ENCODE measurements around the gene ELFN2. TPM values are rescaled to one million over a fixed set of nuclear protein-coding genes. Genes with fewer than 3 reads are reported as not detected.

The ELFN2 gene
- total and polyA plus RNA-seq, 2 donors (not counting 3 experiments of a cell fraction or from before 2014, with no cell fraction given): 0.41 to 1.3 TPM

- CTCF ChIA-PET: interaction anchor here (1.1 to 1.8 kb wide), 6 partner anchors 17 to 120 kb away, joined by 3 to 8 read pairs (median 6); no protein-coding TSS in a partner anchor
- H3K27ac ChIP-seq (ENCODE audit: insufficient read depth, low read depth, low read length): no peak overlapping the region
- no peaks in the 10 kb centered on the region for H3K36me3 ChIP-seq (ENCODE audit: control insufficient read depth in 2 of 2, extremely low read depth in 1 of 2, insufficient read depth in 2 of 2, low read length in 2 of 2)
- no peak overlapping the region for H3K4me3 ChIP-seq (replicated peaks in 1 of 3; ENCODE audit: insufficient read depth in 1 of 3, low read depth in 1 of 3, low read length in 3 of 3)
- no TSS peak for BruUV-seq (replicated peaks)
- H3K79me2 ChIP-seq (ENCODE audit: control insufficient read depth, insufficient read depth, low read length): no peaks in the 10 kb centered on the region
- H4K20me1 ChIP-seq (replicated peaks; ENCODE audit: control insufficient read depth, extremely low read depth, insufficient read depth, low read length): no peaks in the 10 kb centered on the region
- no peak overlapping the region for H3K4me2 ChIP-seq (ENCODE audit: insufficient read depth, low read length)
- H3K4me1 ChIP-seq (ENCODE audit: control insufficient read depth, extremely low read depth, insufficient read depth, low read length): peaks cover 19% of the 10 kb centered on the region
- dilution Hi-C loops (cut with MboI; ENCODE audit: extremely low pct_ligation_motif_present, low sequenced_read_pairs): no loop called here
- TF ChIP-seq EZH2 (IDR thresholded peaks at IDR 0.05; ENCODE audit: borderline replicate concordance, low read depth, low read length, severe bottlenecking) (peak; percentile 94), POLR2AphosphoS5 (IDR thresholded peaks at IDR 0.05; ENCODE audit: insufficient read depth, low read depth, low read length) (no peak)
- FAIRE-seq: no peak
- intact Hi-C loops (cut with micrococcal nuclease): no loop called here
- no peaks in the 10 kb centered on the region for H3K9me1 ChIP-seq (replicated peaks; ENCODE audit: control insufficient read depth, extremely low read depth, insufficient read depth, low read length)
- POLR2A ChIA-PET: no interaction called here
- H3K27me3 ChIP-seq (ENCODE audit: control insufficient read depth in 2 of 2, insufficient read depth in 2 of 2, low read length in 2 of 2): peaks cover 22 to 28% of the 10 kb centered on the region in 2 experiments
- H2AFZ ChIP-seq (ENCODE audit: low read depth, low read length): no peak overlapping the region
- DNase-seq (ENCODE audit: low read depth, low spot score): no peak
- no peaks in the 10 kb centered on the region for H3K9me3 ChIP-seq (replicated peaks; ENCODE audit: control insufficient read depth, insufficient read depth, low read length)
- no peak overlapping the region for H3K9ac ChIP-seq (replicated peaks; ENCODE audit: extremely low read depth, insufficient read depth, low read length)
These were observed 92.1 kb downstream of the ELFN2 start for GRCh38 chr22:37334859-37335805.

GRCh38 chr22:37334461-37334858 is 92.8 kb downstream of the ELFN2 start:
- Histone ChIP-seq H3K4me2 (ENCODE audit: insufficient read depth, low read length) (no peak overlapping the region), H3K4me1 (ENCODE audit: control insufficient read depth, extremely low read depth, insufficient read depth, low read length) (peaks cover 19% of the 10 kb centered on the region), H3K9ac (replicated peaks; ENCODE audit: extremely low read depth, insufficient read depth, low read length) (no peak overlapping the region), H3K4me3 (replicated peaks in 1 of 3; ENCODE audit: insufficient read depth in 1 of 3, low read depth in 1 of 3, low read length in 3 of 3) (no peak overlapping the region), H3K27ac (ENCODE audit: insufficient read depth, low read depth, low read length) (no peak overlapping the region), H3K9me1 (replicated peaks; ENCODE audit: control insufficient read depth, extremely low read depth, insufficient read depth, low read length) (no peaks in the 10 kb centered on the region), H2AFZ (ENCODE audit: low read depth, low read length) (no peak overlapping the region), H4K20me1 (replicated peaks; ENCODE audit: control insufficient read depth, extremely low read depth, insufficient read depth, low read length) (no peaks in the 10 kb centered on the region), H3K27me3 (ENCODE audit: control insufficient read depth in 2 of 2, insufficient read depth in 2 of 2, low read length in 2 of 2) (peaks cover 22 to 28% of the 10 kb centered on the region in 2 experiments), H3K36me3 (ENCODE audit: control insufficient read depth in 2 of 2, extremely low read depth in 1 of 2, insufficient read depth in 2 of 2, low read length in 2 of 2) (no peaks in the 10 kb centered on the region), H3K9me3 (replicated peaks; ENCODE audit: control insufficient read depth, insufficient read depth, low read length) (no peaks in the 10 kb centered on the region), H3K79me2 (ENCODE audit: control insufficient read depth, insufficient read depth, low read length) (no peaks in the 10 kb centered on the region)
- dilution Hi-C loops (cut with MboI; ENCODE audit: extremely low pct_ligation_motif_present, low sequenced_read_pairs) (no loop called here), intact Hi-C loops (cut with micrococcal nuclease) (no loop called here)
- no TSS peak for BruUV-seq (replicated peaks)
- CTCF ChIA-PET: interaction anchor here (0.9 to 1.8 kb wide), 7 partner anchors 16 to 123 kb away, joined by 3 to 8 read pairs (median 3); no protein-coding TSS in a partner anchor
- DNase-seq (ENCODE audit: low read depth, low spot score) (no peak), FAIRE-seq (no peak)
- POLR2A ChIA-PET: no interaction called here
- TF ChIP-seq EZH2 (IDR thresholded peaks at IDR 0.05; ENCODE audit: borderline replicate concordance, low read depth, low read length, severe bottlenecking) (peak; percentile 85), FOS (IDR thresholded peaks at IDR 0.05; ENCODE audit: borderline replicate concordance, insufficient read depth, low read length) (no peak)

Measured in endothelial cell of umbilical vein (primary cell).